GM21825 (cell line): ENCODE measurements around the gene POLR1C.
"Not testable (repeated sequence)": the region's sequence is repeated elsewhere in the genome, so short reads cannot be mapped to it uniquely, and the experiment has no call there.

ENCODE experiments used
- ATAC-seq: cut with Tn5 transposase; IDR thresholded peaks from one replicate; pipeline ENCODE4 v1.9.1; 2021; ENCODE audit warnings: mild to moderate bottlenecking, moderate library complexity; ENCODE audit not compliant: unreplicated experiment

The POLR1C gene, protein sequence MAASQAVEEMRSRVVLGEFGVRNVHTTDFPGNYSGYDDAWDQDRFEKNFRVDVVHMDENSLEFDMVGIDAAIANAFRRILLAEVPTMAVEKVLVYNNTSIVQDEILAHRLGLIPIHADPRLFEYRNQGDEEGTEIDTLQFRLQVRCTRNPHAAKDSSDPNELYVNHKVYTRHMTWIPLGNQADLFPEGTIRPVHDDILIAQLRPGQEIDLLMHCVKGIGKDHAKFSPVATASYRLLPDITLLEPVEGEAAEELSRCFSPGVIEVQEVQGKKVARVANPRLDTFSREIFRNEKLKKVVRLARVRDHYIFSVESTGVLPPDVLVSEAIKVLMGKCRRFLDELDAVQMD

DNA sequence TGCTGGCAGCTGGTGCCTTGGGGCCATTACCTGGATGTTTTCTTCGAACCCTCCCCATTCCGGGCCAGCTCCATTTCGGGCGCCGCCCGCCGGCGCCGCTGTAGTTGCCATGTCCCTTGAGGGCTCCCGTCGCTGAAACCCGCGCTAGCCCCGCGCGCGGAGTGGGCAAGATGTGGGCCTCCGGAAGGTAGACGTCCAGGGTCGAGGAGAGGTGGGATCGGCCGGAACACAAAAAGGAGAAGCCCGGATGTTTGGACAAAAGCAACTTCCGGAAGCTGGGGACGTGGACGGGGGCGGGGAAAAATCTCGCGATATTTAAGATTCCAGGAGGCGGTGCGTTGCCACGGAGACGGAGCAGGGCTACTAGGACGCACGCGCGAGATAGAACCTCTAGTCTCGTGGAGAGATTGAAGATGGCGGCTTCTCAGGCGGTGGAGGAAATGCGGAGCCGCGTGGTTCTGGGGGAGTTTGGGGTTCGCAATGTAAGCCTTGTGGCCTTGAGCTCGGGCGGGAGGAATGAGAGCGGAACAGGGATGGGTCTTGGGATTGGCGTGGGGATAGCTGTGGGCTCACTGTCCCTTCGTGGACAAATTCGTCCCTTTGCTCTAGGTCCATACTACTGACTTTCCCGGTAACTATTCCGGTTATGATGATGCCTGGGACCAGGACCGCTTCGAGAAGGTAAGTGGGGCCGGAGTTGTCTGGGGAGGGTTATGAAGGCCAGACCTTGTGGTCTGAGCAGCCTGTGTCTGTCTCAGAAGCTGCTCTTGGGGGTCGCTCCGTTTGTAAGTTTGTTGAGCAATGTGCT lies at the start of gene POLR1C, which contains the start of gene YIPF3:
Gene POLR1C (plus strand): TSS at position 393 of the 808 bp plus-strand sequence. CDS start 21 bp downstream, at position 414.
Gene YIPF3 (minus strand): TSS at position 230 of the 808 bp plus-strand sequence. CDS start 119 bp downstream, at position 111.
- ATAC-seq: peak; percentile 83

DNA sequence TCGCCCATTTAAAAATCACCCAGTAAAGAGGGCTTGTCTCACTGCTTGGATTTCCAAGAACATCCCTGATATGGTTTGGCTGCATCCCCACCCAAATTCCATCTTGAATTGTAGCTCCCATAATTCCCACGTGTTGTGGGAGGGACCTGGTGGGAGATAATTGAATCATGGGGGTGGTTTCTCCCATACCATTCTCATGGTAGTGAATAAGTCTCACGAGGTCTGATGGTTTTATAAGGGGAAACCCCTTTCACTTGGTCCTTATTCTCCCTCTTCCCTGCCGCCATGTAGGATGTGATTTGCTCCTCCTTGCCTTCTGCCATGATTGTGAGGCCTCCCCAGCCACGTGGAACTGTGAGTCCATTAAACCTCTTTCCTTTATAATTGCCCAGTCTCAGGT lies 49.6 kb upstream of the POLR1C start:
- ATAC-seq: not testable (repeated sequence)

DNA sequence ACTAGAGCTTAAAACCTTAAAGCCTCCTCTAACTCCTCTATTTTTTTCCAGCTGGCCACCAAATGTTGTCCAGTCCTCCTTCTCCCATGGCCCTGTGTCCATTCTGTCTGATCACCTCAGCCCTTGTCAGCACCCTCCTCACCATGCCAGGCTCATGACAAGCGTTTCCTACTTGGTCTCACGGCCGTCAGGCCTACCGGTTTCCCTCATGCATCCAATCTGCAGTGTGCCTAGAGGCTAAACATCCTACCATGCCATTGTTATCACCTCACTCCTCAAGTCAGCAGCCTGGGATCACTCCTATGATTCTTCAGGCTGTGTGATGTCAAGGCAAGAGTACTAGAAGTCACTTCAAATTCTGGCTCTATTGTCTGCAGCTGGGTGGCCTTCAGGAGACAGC lies 49.1 kb upstream of the POLR1C start:
- ATAC-seq: no peak

DNA sequence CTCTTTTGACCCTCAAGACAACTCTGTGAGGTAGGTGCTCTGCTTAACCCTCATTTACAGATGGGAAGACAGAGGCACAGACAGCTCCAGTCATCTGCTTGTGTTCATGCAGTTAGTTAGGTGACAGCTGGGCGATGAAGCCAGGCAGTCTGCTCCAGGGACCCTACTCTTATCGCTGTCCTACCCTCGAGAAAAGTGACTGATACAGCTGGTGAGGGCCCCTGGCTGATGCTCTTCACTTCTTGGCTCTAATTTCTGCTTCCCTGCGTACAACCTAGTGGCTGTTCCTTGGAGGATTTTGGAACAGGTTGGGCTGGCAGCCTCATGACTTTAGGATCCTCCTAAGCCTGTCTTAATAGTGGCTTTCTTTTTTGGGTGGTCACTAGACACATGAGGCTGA lies 48.6 kb upstream of the POLR1C start:
- ATAC-seq: no peak

DNA sequence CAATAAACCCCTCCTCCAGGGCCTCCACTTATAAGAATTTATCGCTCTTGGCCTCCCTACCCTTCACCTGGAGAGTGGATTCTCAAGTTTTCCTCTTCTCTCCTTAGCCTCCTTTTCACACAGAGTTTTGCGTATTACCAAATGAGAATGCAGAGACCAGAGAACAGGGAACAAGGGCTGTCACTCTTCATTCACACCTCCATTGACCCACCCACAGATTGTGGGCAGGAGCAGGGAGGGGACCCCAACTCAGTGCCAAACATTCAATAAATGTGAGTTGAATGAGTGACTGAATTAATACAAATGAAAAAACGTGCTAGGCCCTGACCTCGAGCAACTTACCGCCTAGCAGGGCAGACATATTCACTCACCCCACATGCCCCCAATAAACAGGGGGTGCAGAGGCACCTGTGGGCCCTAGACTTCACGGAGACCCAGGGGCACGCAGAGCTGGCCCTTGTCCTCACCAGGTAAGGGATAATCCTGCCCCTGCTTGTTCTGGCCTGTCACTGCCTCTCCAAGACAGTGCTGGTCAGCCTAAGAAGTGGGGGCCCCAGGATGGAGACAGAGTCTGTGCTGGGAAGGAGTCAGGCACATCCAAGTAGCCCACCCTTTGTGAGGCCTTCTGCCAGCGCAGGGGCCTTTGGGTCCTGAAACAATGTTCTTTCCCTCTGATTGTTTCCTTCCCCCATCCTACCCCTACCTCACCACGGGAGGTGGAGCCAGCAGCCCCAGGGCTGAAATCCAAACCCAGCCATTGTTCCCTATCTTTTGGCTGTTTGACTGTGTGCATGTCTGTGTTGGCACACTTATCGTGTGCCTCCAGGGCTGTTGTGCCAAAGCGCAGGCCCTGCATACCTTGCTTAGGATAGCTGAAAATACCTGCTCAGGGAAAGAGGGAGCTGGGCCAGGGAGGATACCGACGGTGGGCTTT lies 47.9 kb upstream of the POLR1C start:
- ATAC-seq: no peak

DNA sequence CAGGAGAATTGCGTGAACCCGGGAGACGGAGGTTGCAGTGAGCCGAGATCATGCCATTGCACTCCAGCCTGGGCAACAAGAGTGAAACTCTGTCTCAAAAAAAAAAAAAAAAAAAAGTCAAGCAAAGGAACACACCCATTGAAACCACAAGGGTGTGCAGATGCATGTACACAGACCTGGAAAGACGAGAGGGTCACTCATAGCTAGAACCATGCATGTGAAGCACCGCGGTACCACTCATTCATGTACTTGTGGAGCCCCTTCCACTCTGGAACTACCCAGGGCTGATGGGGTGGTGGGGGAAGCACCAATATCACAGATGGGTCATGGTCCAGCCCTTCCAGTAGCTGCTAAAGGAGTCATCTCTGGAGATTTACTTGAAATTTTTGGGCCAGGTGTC lies 46.9 kb upstream of the POLR1C start:
- ATAC-seq: no peak

DNA sequence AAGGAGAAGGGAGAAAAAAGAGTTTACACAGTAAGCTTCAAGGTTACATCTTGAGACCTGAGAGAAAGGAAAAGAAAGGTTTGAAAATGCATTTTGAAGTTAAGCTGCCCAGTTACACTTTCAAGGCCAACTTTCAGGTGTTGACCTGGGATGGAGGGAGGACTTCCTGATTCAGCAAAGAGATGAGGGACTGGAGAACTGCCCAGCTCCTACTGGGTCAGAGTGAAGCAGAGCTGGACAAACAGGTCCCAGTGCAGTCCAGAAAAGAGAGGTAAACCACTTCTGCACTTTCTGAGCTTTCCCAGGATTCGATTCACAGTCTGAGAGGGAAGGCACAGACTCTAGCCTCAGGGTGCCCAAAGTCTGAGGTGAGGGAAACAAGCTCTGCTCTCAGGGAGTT lies 45.5 kb upstream of the POLR1C start:
- no peak for ATAC-seq

DNA sequence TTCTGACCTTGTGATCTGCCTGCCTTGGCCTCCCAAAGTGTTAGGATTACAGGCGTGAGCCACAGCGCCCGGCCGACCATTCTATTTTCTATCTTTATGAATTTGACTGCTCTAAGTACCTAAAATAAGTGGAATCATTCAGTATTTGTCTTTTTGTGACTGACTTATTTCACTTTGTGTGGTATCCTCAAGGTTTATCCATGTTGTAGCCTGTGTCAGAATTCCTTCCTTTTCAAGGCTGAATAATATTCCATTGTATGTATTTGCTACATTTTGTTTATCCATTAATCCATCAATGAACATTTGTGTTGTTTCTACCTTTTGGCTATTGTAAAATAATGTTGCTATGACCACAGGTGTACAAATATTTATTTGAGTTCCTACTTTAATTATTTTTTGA lies 44.4 kb upstream of the POLR1C start:
- no peak for ATAC-seq

DNA sequence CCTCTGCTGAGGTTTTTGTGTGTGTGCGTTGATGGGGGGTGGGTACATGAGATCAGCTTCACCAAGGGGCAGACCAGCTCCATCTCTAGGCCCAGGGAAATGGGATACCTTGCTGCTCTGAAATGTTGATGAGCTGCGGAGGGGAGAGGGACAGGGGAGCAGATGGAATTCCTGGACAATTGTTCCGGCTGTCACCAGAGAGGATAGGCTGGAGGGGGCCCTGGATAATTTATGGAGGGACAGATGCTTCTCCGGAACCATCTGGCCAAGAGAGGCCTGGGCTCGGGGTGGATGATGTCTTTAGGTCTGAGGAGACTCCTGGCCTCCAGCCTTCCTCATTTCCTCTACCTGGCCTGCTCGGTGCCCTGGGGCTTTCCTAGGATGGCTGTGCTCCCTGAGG lies 41.4 kb upstream of the POLR1C start:
- no peak for ATAC-seq

DNA sequence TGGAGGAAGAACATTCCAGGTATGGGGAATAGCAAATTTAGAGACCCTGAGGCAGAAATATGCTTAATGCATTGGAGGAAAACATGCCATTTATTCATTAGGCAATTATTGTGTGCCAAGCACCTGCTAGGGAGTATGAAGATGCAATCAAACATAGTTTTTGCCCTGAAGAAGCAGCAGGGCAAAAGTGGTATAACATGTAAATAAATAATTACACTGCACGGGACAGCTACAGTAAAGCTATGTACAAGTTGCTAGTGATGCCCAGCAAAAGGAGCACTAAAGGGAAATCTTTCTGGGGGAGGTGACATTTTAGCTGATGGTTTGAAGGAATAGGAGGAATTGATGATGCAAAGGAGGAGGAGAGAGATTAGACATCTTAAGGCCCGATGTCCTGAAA lies 40.1 kb upstream of the POLR1C start:
- no peak for ATAC-seq

DNA sequence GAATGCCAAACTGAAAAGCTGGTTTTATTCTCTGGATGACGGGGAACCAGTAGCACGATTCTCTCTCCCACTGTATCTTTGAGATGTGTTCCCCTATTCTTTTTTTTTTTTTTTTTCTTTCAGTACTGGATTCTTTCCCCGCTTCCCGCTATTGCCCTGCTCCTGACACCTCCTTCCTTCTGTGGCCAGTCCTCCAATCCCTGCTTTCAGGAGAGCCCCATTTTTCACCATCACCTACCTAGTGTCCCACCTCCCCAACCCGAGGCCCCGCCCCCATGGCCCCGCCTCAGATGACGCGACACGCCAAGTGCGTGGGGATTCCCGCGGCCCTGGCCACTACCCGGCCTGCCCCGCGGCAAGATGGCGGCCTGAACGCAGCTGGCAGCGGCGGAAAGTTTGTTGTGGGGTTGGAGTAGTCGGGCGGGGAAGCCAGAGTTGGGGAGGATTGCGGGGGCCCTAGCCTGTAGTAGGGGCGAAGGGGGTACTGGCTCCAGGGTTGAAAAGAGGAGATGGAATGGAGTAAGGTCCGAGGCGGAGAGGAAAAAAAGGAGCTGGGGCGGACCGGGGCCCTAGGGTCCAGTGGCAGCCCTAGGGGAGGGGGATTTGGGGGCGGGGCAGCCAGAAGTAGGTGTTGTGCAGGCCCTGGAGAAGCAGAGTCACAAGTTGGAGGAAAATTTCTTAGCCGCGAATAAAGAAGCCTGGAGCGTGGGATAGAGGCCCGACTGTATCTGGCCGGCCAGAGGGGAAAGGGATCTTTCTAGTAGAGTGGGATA lies 39.5 kb upstream of the POLR1C start, which contains the start of gene TJAP1:
Gene TJAP1 (plus strand): TSS at position 336 of the 773 bp plus-strand sequence. CDS start 21,432 bp downstream, outside the sequence.
- peak; percentile 94 for ATAC-seq

DNA sequence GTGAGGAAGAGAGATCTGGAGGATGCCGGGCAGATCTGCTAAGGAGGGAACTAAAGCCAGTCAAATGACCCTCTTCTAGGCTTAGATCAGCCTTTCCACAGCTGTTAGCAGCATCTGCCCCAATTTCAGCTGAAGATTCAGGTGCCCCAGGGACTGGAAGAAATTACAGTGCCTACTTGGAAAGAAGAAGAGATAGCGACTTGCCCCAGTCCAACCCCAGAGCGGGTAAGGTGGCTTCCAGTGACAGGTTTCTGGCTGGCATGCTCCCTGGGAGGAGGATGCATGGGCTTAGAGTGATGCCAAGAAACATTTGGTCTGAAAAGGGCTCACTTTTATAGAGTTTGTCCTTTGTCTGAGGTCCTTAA lies 38.9 kb upstream of the POLR1C start:
- no peak for ATAC-seq

DNA sequence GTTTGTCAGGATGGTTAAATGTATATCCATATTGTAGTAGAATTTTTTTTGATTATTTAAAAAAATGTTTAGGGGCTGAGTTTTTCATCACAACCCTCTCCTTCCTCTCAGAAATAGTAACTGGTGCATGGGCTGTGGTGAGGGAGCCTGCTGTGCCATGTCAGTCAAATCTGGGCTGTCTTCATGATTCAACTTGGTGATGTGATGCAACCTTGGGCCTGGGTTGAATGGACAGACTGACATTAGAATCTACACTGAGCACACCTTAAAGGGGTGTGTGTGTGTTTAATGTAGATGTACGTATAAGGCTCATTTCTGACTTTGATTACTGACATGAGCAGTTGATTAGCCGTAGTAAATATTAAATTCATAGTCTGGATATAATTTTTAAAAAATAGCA lies 35.8 kb upstream of the POLR1C start:
- no peak for ATAC-seq

DNA sequence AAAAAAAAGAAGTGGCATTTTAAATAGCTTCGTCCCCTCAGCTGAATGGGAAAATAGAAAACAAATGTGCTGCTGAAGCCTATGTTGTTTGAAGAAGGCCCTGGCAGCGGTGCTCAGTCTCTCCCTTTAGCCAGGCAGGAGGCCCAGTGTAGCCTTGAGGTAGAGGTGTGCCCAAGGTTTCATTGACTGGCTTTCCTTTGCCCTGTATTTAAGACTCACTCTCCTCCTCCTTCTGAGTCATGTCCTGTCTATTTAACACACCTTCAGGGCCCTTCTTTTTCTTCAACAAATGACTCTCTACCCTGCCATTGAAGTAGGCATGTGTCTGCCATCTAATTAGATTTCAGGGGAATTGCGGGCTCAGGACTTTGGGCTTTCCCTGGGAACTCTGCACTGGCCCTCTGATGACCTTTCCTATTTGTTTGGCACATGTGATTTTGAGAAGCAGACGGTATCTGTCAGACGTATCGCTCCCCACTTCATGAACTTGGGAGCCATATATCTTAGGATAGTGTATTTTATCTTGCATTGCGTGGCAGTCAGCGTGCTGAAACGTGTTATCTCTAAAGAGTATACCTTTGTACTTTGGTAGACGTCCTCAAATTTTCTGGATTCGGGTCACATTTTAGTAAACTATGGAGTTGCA lies 35.2 kb upstream of the POLR1C start:
- no peak for ATAC-seq

DNA sequence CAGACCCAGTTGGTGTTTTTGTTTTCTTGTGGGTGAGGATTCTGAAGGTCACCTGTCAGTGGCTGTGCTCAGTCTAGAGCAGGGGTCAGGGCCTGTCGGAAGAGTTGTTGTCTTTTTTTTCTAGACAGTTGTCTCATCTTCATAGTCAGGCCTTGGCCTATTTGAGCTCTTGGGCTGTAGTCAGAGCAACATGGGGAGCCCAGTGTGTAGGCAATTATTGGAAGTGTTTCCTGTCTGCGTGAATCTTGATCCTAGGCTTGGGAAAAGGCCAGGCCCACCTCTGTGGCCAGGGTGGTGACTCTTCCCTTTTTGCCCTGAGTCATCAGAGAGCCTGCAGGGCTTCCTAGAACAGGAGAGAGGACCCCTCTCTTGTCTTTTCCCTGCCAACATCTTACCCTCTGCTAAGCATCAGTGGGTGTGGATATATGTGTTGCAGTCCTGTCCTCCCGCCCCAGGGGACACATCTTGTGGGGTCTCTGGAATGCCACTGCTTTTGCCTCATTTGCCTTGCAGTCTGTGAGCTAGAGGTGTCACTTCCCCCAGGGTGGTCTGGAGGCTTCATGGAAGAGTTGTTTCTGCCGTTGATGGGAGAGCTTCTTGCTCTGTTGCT lies 28.1 kb upstream of the POLR1C start:
- ATAC-seq: no peak

DNA sequence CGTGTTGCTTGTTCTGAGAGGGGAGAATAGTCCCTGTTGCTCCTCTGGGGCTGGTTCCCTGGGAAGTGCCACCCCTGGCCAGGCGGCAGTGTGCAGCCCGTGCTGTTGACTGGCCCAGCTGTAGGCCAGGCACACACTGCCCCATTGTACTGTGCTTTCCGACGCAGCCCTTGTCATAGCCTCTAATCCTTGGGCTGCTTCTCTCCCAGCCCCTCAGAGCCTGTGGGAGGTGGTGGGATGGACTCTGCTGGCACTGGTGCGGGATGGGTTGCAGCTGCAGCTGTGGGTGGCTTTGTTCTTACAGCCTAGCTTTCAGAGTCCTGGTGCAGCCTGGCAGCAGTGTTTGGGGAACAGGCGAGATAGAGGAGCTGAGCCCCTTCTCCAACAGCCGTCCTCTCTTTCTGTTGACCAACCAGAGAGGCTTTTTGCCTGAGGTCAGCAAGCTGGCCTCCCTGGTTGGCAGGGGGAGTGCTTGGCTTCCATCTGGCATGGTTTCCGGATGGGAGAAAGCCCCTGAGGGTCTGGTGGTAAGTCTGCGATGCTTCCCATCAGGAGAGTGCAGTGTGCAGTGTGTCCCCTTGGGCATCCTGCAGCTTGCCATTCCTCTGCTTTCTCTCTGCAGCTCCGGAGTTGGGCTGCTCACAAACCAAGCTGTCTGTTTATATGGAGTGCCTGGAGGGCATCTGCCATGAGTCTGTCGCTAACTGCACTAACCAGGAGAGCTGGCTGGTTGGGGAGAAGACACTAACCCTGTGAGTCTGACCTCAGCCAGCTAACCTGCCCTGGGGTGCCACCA lies 27.4 kb upstream of the POLR1C start:
- no peak for ATAC-seq

DNA sequence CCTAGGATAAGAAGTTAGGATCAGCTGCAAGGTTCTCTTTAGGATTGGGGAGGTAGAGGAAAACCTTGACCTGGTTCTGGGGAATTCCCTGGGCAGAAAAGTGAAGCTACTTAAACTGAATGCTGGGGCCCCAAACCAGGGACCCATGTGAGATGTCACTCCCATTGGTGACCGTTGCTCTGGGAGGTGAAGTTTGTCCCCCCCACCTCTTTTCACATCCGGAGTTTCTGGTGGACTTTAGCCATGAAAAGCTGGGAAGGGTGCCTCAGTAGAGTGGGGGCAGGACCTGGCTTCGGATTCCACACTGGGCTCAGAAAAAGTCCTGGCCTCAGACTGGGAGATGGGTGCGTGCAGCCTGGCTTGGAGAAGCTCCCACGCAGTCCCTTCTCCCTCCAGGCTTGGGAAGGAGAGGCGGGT lies 26.4 kb upstream of the POLR1C start:
- ATAC-seq: no peak
